SK-N-SH (cell line): ENCODE results near the gene FIGNL1. TPM values are rescaled to one million over a fixed set of nuclear protein-coding genes. Genes with fewer than 3 reads are reported as not detected.

Source experiments
- CTCF ChIA-PET: fragments of 300-600, 350-600 bp; formaldehyde crosslinking; extraction: SDS; loops from one replicate; lab custom pipeline; 2021; lab: Yijun Ruan, JAX
- POLR2A ChIA-PET: fragments of 350-600 bp; sonication (Branson Sonifier 250); formaldehyde crosslinking; extraction: SDS; loops from one replicate; lab custom pipeline; 2020; ENCODE audit warnings: antibody characterized with exemption, inconsistent platforms; lab: Yijun Ruan, JAX
- DNase-seq: peaks from one replicate; pipeline ENCODE4 v3.0.0; 2012
- H2AFZ ChIP-seq: fragments of 200-600 bp; sonication (generic); 2 replicates; pipeline ENCODE4 v1.8.1; 2016; ENCODE audit warnings: antibody characterized with exemption, mild to moderate bottlenecking, low read depth
- H3F3A ChIP-seq: fragments of 200-600 bp; sonication (generic); replicated peaks from 2 replicates; pipeline ENCODE3; 2016; ENCODE audit warnings: antibody characterized with exemption, mild to moderate bottlenecking; ENCODE audit not compliant: insufficient read depth
- H3K27ac ChIP-seq, 2 experiments: fragments of 200-500 bp in 1 of 2; fragments of 200-600 bp in 1 of 2; sonication (Bioruptor generic) in 1 of 2; sonication (generic), shearing (Covaris generic) in 1 of 2; 2 replicates each; pipeline versions ENCODE4 v1.5.1 to v1.6.1; 2014 to 2016; ENCODE audit warnings: low read depth in 2 of 2, inconsistent platforms in 1 of 2, low read length in 1 of 2, mild to moderate bottlenecking in 1 of 2, mixed read lengths in 1 of 2
- H3K27me3 ChIP-seq: fragments of 200-600 bp; sonication (generic), shearing (Covaris generic); 2 replicates; pipeline ENCODE4 v1.6.1; 2016; ENCODE audit warnings: mixed run types; ENCODE audit not compliant: insufficient read depth
- H3K36me3 ChIP-seq, 2 experiments: fragments of 200-500 bp in 1 of 2; fragments of 200-600 bp in 1 of 2; sonication (Bioruptor generic) in 1 of 2; sonication (generic) in 1 of 2; replicated peaks in 1 of 2; 2 replicates each; pipeline versions ENCODE3 to v1.5.1; 2014 to 2016; ENCODE audit warnings: low read length in 1 of 2, mild to moderate bottlenecking in 1 of 2; ENCODE audit not compliant: insufficient read depth in 2 of 2, control insufficient read depth in 1 of 2
- H3K4me1 ChIP-seq, 2 experiments: fragments of 200-500 bp in 1 of 2; fragments of 200-600 bp in 1 of 2; sonication (Bioruptor generic) in 1 of 2; sonication (generic), shearing (Covaris generic) in 1 of 2; 2 replicates each; pipeline versions ENCODE4 v1.5.1 to v1.6.1; 2014 to 2016; ENCODE audit warnings: low read depth in 1 of 2, low read length in 1 of 2, mixed run types in 1 of 2; ENCODE audit not compliant: insufficient read depth in 2 of 2, control insufficient read depth in 1 of 2
- H3K4me2 ChIP-seq: fragments of 200-600 bp; sonication (generic), shearing (Covaris generic); 2 replicates; pipeline ENCODE4 v1.6.1; 2017; ENCODE audit warnings: mixed run types
- H3K4me3 ChIP-seq, 2 experiments: fragments of 200-500 bp in 1 of 2; fragments of 200-600 bp in 1 of 2; sonication (Bioruptor generic) in 1 of 2; sonication (generic), shearing (Covaris generic) in 1 of 2; 2 replicates each; pipeline versions ENCODE4 v1.5.1 to v1.8.1; 2014 to 2016; ENCODE audit warnings: low read depth in 2 of 2, inconsistent platforms in 1 of 2, low read length in 1 of 2, mild to moderate bottlenecking in 1 of 2, mixed read lengths in 1 of 2, moderate library complexity in 1 of 2
- H3K79me2 ChIP-seq: fragments of 200-600 bp; sonication (generic); 2 replicates; pipeline ENCODE4 v1.8.1; 2017; ENCODE audit warnings: mild to moderate bottlenecking; ENCODE audit not compliant: insufficient read depth
- H3K9ac ChIP-seq: fragments of 200-600 bp; sonication (generic); 2 replicates; pipeline ENCODE4 v1.6.1; 2017; ENCODE audit warnings: mixed run types
- H3K9me2 ChIP-seq: fragments of 200-600 bp; sonication (generic); 2 replicates; pipeline ENCODE4 v1.6.1; 2017; ENCODE audit warnings: mixed run types
- H3K9me3 ChIP-seq: fragments of 200-600 bp; sonication (generic); 2 replicates; pipeline ENCODE4 v1.6.1; 2017; ENCODE audit warnings: mixed run types, mild to moderate bottlenecking, moderate library complexity
- H4K20me1 ChIP-seq: fragments of 200-600 bp; sonication (generic); 2 replicates; pipeline ENCODE4 v1.6.1; 2017; ENCODE audit warnings: mild to moderate bottlenecking, mixed run types; ENCODE audit not compliant: insufficient read depth
- IRF3 ChIP-seq: fragments of 150-350 bp; IDR thresholded peaks from 2 replicates; pipeline ENCODE4 v1.6.1; 2016; ENCODE audit warnings: mild to moderate bottlenecking, low read depth, low read length
- MAX ChIP-seq: IDR thresholded peaks from 2 replicates; pipeline ENCODE4 v1.4.0; 2012; ENCODE audit warnings: low read depth
- POLR2AphosphoS5 ChIP-seq: IDR thresholded peaks from 2 replicates; pipeline ENCODE4 v1.6.1; 2012; ENCODE audit warnings: low read depth, low read length
- RAD21 ChIP-seq: IDR thresholded peaks from 2 replicates; pipeline ENCODE4 v1.6.1; 2012; ENCODE audit warnings: mild to moderate bottlenecking, low read length
- SIN3A ChIP-seq: IDR thresholded peaks from 2 replicates; pipeline ENCODE4 v1.6.1; 2012; ENCODE audit warnings: low read depth, mild to moderate bottlenecking, low read length, moderate library complexity, borderline replicate concordance
- SMC3 ChIP-seq: IDR thresholded peaks from 2 replicates; pipeline ENCODE4 v1.6.1; 2012; ENCODE audit warnings: low read depth, low read length, improper control_type of control experiment
- TCF12 ChIP-seq: IDR thresholded peaks from 2 replicates; pipeline ENCODE4 v1.4.0; 2012
- YY1 ChIP-seq: IDR thresholded peaks from 2 replicates; pipeline ENCODE4 v1.4.0; 2012; ENCODE audit warnings: low read depth, mild to moderate bottlenecking
- WGBS: methylation state at CpG from one replicate; pipeline ENCODE4 v1.1.6; 2017; ENCODE audit warnings: low lambda C conversion rate; 5-methylcytosine and 5-hydroxymethylcytosine counted together
- polyA plus RNA-seq, 3 experiments: library from polyadenylated mRNA; depleted of rRNA; stranded (reverse); fragments of >200 nt; gene quantifications; 2 replicates each; pipeline ENCODE4 v1.2.3, GENCODE V29; 2012
- TF ChIP-seq, protein P1 (sequence below): fragments of 150-350 bp; IDR thresholded peaks from 2 replicates; pipeline ENCODE4 v1.6.1; 2017; ENCODE audit warnings: antibody characterized with exemption, low read length, low read depth, borderline replicate concordance

Gene FIGNL1
- polyA plus RNA-seq, 1 of the 3 experiments (the other 2 are of a cell fraction): 6.7 TPM

- peaks cover 0 to 11% of the 10 kb centered on the region in 2 experiments for H3K36me3 ChIP-seq
- H3K79me2 ChIP-seq: no peaks in the 10 kb centered on the region
- peaks cover 0 to 40% of the 10 kb centered on the region in 2 experiments; a peak in 2 of 4 replicates for H3K4me1 ChIP-seq
- CTCF ChIA-PET: interaction anchor here (1.1 kb wide), 1 partner anchor 15 kb away, joined by 4 read pairs; no protein-coding TSS in a partner anchor
- H3K27ac ChIP-seq: peak overlapping the region in 1 of 2 experiments; percentile 64; a peak in 2 of 4 replicates
- POLR2A ChIA-PET: no interaction called here
- no peaks in the 10 kb centered on the region for H3F3A ChIP-seq
- H3K9me2 ChIP-seq: no peaks in the 10 kb centered on the region
- H3K27me3 ChIP-seq: no peaks in the 10 kb centered on the region
- H3K4me2 ChIP-seq: no peak overlapping the region
- WGBS: 72% methylated on average over 30 of the region's 30 CpGs
- no peak overlapping the region for H3K9ac ChIP-seq
- no peak overlapping the region for H2AFZ ChIP-seq
- H3K9me3 ChIP-seq: no peaks in the 10 kb centered on the region; the same call in 1 of the 2 replicates
- H3K4me3 ChIP-seq: no peak overlapping the region
- no peak for DNase-seq
- no peaks in the 10 kb centered on the region for H4K20me1 ChIP-seq
- no peak for TF ChIP-seq TCF12
- no peak for TF ChIP-seq RAD21
- TF ChIP-seq SIN3A: no peak
- no peak for TF ChIP-seq MAX
- no peak for TF ChIP-seq POLR2AphosphoS5
These were observed 42.8 kb upstream of the FIGNL1 start for GRCh38 chr7:50492770-50493519.

DNA sequence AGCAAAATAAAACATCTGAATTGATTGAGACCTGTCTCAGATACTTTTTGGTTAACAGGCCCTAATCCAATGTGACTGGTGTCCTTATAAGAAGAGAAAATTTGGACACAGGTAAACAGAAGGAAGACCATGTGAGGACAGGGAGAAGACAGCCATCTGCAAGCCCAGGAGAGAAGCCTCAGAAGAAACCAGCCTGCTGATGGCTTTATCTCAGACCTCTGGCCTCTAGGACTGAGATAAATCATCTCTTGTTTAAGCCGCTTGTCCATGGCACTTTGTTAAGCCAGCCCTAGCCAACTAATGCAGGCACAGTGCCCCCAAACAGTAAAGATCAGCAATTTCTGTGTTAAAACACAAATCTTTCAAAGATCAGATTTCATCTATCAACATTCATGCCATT is 41.8 kb upstream of the FIGNL1 start:
- H3K4me3 ChIP-seq: no peak overlapping the region
- H3K9ac ChIP-seq: no peak overlapping the region
- peak overlapping the region in 1 of 2 experiments; percentile 64; a peak in 2 of 4 replicates for H3K27ac ChIP-seq
- H3K4me2 ChIP-seq: no peak overlapping the region
- WGBS: 50% methylated on average over 1 of the region's 1 CpG
- H3K4me1 ChIP-seq: peaks cover 0 to 30% of the 10 kb centered on the region in 2 experiments; a peak in 2 of 4 replicates
- H3K36me3 ChIP-seq: peaks cover 0 to 21% of the 10 kb centered on the region in 2 experiments
- H3K27me3 ChIP-seq: no peaks in the 10 kb centered on the region
- no peak for DNase-seq
- no peaks in the 10 kb centered on the region for H3F3A ChIP-seq
- H2AFZ ChIP-seq: no peak overlapping the region
- POLR2A ChIA-PET: interaction anchor here (0.9 to 1.4 kb wide), 2 partner anchors 17 to 68 kb away, joined by 3 to 4 read pairs; no protein-coding TSS in a partner anchor
- CTCF ChIA-PET: interaction anchor here (0.8 to 2.2 kb wide), 5 partner anchors 16 to 102 kb away, joined by 3 to 13 read pairs (median 5); no protein-coding TSS in a partner anchor
- H3K9me3 ChIP-seq: no peaks in the 10 kb centered on the region; the same call in 1 of the 2 replicates
- no peaks in the 10 kb centered on the region for H3K79me2 ChIP-seq
- TF ChIP-seq YY1 (no peak), IRF3 (no peak), SMC3 (no peak)
- TF ChIP-seq, protein P1, sequence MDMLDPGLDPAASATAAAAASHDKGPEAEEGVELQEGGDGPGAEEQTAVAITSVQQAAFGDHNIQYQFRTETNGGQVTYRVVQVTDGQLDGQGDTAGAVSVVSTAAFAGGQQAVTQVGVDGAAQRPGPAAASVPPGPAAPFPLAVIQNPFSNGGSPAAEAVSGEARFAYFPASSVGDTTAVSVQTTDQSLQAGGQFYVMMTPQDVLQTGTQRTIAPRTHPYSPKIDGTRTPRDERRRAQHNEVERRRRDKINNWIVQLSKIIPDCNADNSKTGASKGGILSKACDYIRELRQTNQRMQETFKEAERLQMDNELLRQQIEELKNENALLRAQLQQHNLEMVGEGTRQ: no peak
- H4K20me1 ChIP-seq: no peaks in the 10 kb centered on the region
- no peaks in the 10 kb centered on the region for H3K9me2 ChIP-seq
